Measurements from ENCODE around the gene RANBP1.

GRCh38 chr22:20114506-20115475, 1.1 kb upstream of the RANBP1 start:
- no peak for TF ChIP-seq TAF1 (IDR thresholded peaks at IDR 0.05; ENCODE audit: borderline replicate concordance, low read depth, low read length)
- TF ChIP-seq EZH2phosphoT487 (IDR thresholded peaks at IDR 0.05; ENCODE audit: borderline replicate concordance, low read depth), result no peak
- no peak for TF ChIP-seq CTCF (IDR thresholded peaks at IDR 0.05)

All from SK-N-SH (cell line).